IPS-NIHi7 (cell line): ENCODE data around the gene KLRC2.
"Not testable (repeated sequence)": the region's sequence is repeated elsewhere in the genome, so short reads cannot be mapped to it uniquely, and the experiment has no call there.

Experiments used
- DNase-seq: peaks from one replicate; pipeline ENCODE4 v3.0.0; 2012; ENCODE audit warnings: mixed read lengths; ENCODE audit errors: extremely low spot score

KLRC2 gene

GRCh38 chr12:10405294-10405693, 30.5 kb downstream of the KLRC2 start:
- no peak for DNase-seq

GRCh38 chr12:10404798-10405197, 31.0 kb downstream of the KLRC2 start:
- no peak for DNase-seq

GRCh38 chr12:10400829-10401228, 35.0 kb downstream of the KLRC2 start:
- no peak for DNase-seq

GRCh38 chr12:10398168-10398567, 37.6 kb downstream of the KLRC2 start:
- DNase-seq: no peak

GRCh38 chr12:10397296-10397695, 38.5 kb downstream of the KLRC2 start:
- no peak for DNase-seq

GRCh38 chr12:10396176-10396575, 39.6 kb downstream of the KLRC2 start:
- DNase-seq: not testable (repeated sequence)

- DNase-seq: no peak
These were observed 40.3 kb downstream of the KLRC2 start for GRCh38 chr12:10395390-10395998.

GRCh38 chr12:10394531-10395152, 41.2 kb downstream of the KLRC2 start:
- not testable (repeated sequence) for DNase-seq

GRCh38 chr12:10393291-10393690, 42.5 kb downstream of the KLRC2 start:
- DNase-seq: no peak

- no peak for DNase-seq
These were observed 43.3 kb downstream of the KLRC2 start for GRCh38 chr12:10392394-10392930.

- DNase-seq: not testable (repeated sequence)
These were observed 44.8 kb downstream of the KLRC2 start for GRCh38 chr12:10390991-10391390.

GRCh38 chr12:10389904-10390303, 45.9 kb downstream of the KLRC2 start, which contains the start of gene KLRK1:
Gene KLRK1, minus strand, starts transcription at chr12:10390041. Its CDS starts 1,231 bp downstream, at chr12:10388810.
- no peak for DNase-seq

GRCh38 chr12:10388624-10389413, 47.0 kb downstream of the KLRC2 start:
- DNase-seq: no peak

GRCh38 chr12:10387498-10387897, 48.3 kb downstream of the KLRC2 start:
- DNase-seq: not testable (repeated sequence)

- no peak for DNase-seq
These were observed 49.0 kb downstream of the KLRC2 start for GRCh38 chr12:10386857-10387256.

GRCh38 chr12:10385166-10385613, 50.6 kb downstream of the KLRC2 start:
- DNase-seq: no peak

GRCh38 chr12:10384191-10384590, 51.6 kb downstream of the KLRC2 start:
- DNase-seq: no peak

GRCh38 chr12:10381928-10382628, 53.7 kb downstream of the KLRC2 start:
- DNase-seq: no peak
